HCT116 (cell line): ENCODE measurements around the gene LYAR. TPM values are rescaled to one million over a fixed set of nuclear protein-coding genes. Genes with fewer than 3 reads are reported as not detected.

Experiments
- ATAC-seq: fragments of 200-7000 bp; cut with Tn5 transposase; 2 replicates; pipeline ENCODE4 v1.9.1; 2020; ENCODE audit warnings: mild to moderate bottlenecking, moderate library complexity
- BruUV-seq: library from RNA; stranded (reverse); fragments of 400-500 nt; replicated peaks from 2 replicates; lab custom pipeline; 2021; lab: Mats Ljungman, UMichigan
- CTCF ChIA-PET: fragments of 300-600 bp; sonication (Branson Sonifier 250); formaldehyde crosslinking; loops from one replicate; lab custom pipeline; 2021; ENCODE audit warnings: antibody characterized with exemption; lab: Charles Lee
- POLR2A ChIA-PET: fragments of 300-600, 350-600 bp; sonication (Branson Sonifier 250); formaldehyde crosslinking; loops from one replicate; lab custom pipeline; 2021; ENCODE audit warnings: antibody characterized with exemption; lab: Charles Lee
- RAD21 ChIA-PET, 2 experiments: fragments of 300-600 bp; sonication (Branson Sonifier 250); formaldehyde crosslinking; loops; one replicate each; lab custom pipeline; 2023; ENCODE audit warnings: low total read pairs in 2 of 2; ENCODE audit not compliant: uncharacterized antibody in 2 of 2, unreplicated experiment in 2 of 2, low non-redundant PET in 1 of 2; lab: Charles Lee
- DNase-seq: peaks from one replicate; pipeline ENCODE4 v3.0.0-alpha.2; 2010; ENCODE audit warnings: low read depth, low spot score
- H2AFZ ChIP-seq: fragments of 200-600 bp; shearing (Covaris generic), sonication (generic); 2 replicates; pipeline ENCODE4 v1.6.1; 2017; ENCODE audit warnings: low read depth, mixed run types, mixed read lengths, antibody characterized with exemption, low read length; ENCODE audit not compliant: poor library complexity, severe bottlenecking
- H3K27ac ChIP-seq: 2 replicates; pipeline ENCODE4 v1.5.1; 2012; ENCODE audit warnings: low read depth, low read length
- H3K27me3 ChIP-seq: fragments of 200-600 bp; sonication (generic); 2 replicates; pipeline ENCODE4 v1.6.1; 2016; ENCODE audit warnings: mixed run types, low read length, mixed read lengths; ENCODE audit not compliant: insufficient read depth
- H3K36me3 ChIP-seq, 2 experiments: fragments of 200-500 bp in 1 of 2; fragments of 200-600 bp in 1 of 2; sonication (Bioruptor generic) in 1 of 2; sonication (generic) in 1 of 2; 2 replicates each; pipeline versions ENCODE4 v1.5.1 to v1.6.1; 2014 to 2016; ENCODE audit warnings: low read length in 2 of 2, inconsistent platforms in 1 of 2, mixed read lengths in 1 of 2, mixed run types in 1 of 2; ENCODE audit not compliant: insufficient read depth in 2 of 2, control insufficient read depth in 1 of 2
- H3K4me1 ChIP-seq, 2 experiments: fragments of 200-600 bp in 1 of 2; sonication (generic) in 1 of 2; 2 replicates each; pipeline versions ENCODE4 v1.5.1 to v1.6.1; 2012 to 2017; ENCODE audit warnings: low read length in 2 of 2, inconsistent platforms in 1 of 2, mild to moderate bottlenecking in 1 of 2, mixed read lengths in 1 of 2, mixed run types in 1 of 2, moderate library complexity in 1 of 2; ENCODE audit not compliant: insufficient read depth in 2 of 2, control insufficient read depth in 1 of 2
- H3K4me2 ChIP-seq: fragments of 200-600 bp; sonication (generic); 2 replicates; pipeline ENCODE4 v1.6.1; 2017; ENCODE audit warnings: mixed run types, low read length, mixed read lengths
- H3K4me3 ChIP-seq, 2 experiments: fragments of 200-600 bp in 1 of 2; sonication (generic) in 1 of 2; replicated peaks in 1 of 2; 2 replicates each; pipeline ENCODE4 v1.5.1; 2011 to 2016; ENCODE audit warnings: low read length in 2 of 2, control low read depth in 1 of 2, low read depth in 1 of 2, mild to moderate bottlenecking in 1 of 2, mixed read lengths in 1 of 2, mixed run types in 1 of 2
- H3K79me2 ChIP-seq: fragments of 200-600 bp; sonication (generic); 2 replicates; pipeline ENCODE4 v1.6.1; 2017; ENCODE audit warnings: mild to moderate bottlenecking, mixed run types, low read length, moderate library complexity, mixed read lengths; ENCODE audit not compliant: insufficient read depth
- H3K9ac ChIP-seq: fragments of 200-600 bp; sonication (generic); 2 replicates; pipeline ENCODE4 v1.6.1; 2016; ENCODE audit warnings: low read length, mixed read lengths
- H3K9me2 ChIP-seq: fragments of 200-600 bp; sonication (generic), shearing (Covaris generic); 2 replicates; pipeline ENCODE4 v1.6.1; 2017; ENCODE audit warnings: mixed run types, mild to moderate bottlenecking, moderate library complexity; ENCODE audit not compliant: insufficient read depth
- H3K9me3 ChIP-seq, 2 experiments: fragments of 200-500 bp in 1 of 2; fragments of 200-600 bp in 1 of 2; sonication (Bioruptor generic) in 1 of 2; sonication (generic) in 1 of 2; 2 replicates each; pipeline ENCODE4 v1.6.1; 2014 to 2017; ENCODE audit warnings: low read length in 2 of 2, mixed read lengths in 2 of 2, inconsistent platforms in 1 of 2, low read depth in 1 of 2, mild to moderate bottlenecking in 1 of 2, mixed run types in 1 of 2, moderate library complexity in 1 of 2; ENCODE audit not compliant: control insufficient read depth in 1 of 2, insufficient read depth in 1 of 2
- H4K20me1 ChIP-seq: fragments of 200-600 bp; sonication (generic), shearing (Covaris generic); 2 replicates; pipeline ENCODE4 v1.6.1; 2017; ENCODE audit warnings: mixed run types, mild to moderate bottlenecking, moderate library complexity; ENCODE audit not compliant: insufficient read depth
- CBX3 ChIP-seq: IDR thresholded peaks from 2 replicates; pipeline ENCODE4 v1.6.1; 2012; ENCODE audit warnings: low read depth
- REST ChIP-seq: IDR thresholded peaks from 2 replicates; pipeline ENCODE4 v1.6.1; 2012; ENCODE audit warnings: low read depth
- SP1 ChIP-seq: IDR thresholded peaks from 2 replicates; pipeline ENCODE4 v1.6.1; 2012; ENCODE audit warnings: low read depth
- SRF ChIP-seq: IDR thresholded peaks from 2 replicates; pipeline ENCODE4 v1.6.1; 2012; ENCODE audit warnings: low read depth
- intact Hi-C: fragments of 100-400 bp; cut with micrococcal nuclease; formaldehyde crosslinking; loops from 2 replicates; pipeline ENCODE4 v1.10.0; 2022
- total RNA-seq: library from RNA; stranded (reverse); gene quantifications from one replicate; pipeline ENCODE4 v1.2.1, GENCODE V29; 2021; ENCODE audit not compliant: unreplicated experiment
- TF ChIP-seq, protein P1 (sequence below): IDR thresholded peaks from 2 replicates; pipeline ENCODE4 v1.6.1; 2011; ENCODE audit warnings: mild to moderate bottlenecking, low read length, moderate library complexity; ENCODE audit not compliant: insufficient replicate concordance; ENCODE audit errors: extremely low read depth

The LYAR gene
- total RNA-seq, 1 experiment from 2014 or later = 53.0 TPM

DNA sequence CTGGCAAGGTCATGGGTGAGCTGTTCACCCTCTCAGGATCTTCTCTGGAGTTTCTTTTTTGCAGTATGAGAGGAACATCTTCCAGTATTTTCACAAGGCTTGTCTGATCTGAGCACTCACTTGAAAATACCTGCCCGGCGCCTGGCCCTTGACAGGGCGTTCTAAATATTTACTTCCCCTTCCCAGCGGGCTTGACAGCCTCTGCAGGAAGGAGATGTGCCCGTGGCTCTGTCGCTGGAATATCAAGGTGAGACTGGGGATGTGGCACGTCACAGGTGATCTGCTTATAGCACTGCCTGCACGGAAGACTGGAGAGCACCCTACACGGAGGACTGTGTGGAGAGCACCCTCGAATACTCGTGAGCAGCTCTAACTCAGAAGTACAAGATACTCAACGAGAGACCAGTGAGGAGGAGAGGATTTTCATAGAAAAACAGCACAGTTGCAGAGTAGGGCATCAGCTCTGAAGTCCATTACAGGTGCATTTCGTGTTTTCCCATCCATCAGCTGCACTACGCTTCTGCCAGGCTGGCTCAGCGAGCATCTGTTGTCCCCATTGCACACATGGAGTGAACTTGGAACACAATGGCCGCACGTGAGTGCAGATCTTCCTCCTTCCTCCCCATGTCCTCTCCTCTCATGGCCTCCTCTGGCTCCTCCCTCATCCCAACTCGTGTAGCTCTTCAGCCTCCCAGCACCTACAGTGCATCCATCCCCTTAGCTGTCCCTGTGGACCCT, 32.2 kb upstream of the LYAR start (continued):
- TF ChIP-seq, protein P1, sequence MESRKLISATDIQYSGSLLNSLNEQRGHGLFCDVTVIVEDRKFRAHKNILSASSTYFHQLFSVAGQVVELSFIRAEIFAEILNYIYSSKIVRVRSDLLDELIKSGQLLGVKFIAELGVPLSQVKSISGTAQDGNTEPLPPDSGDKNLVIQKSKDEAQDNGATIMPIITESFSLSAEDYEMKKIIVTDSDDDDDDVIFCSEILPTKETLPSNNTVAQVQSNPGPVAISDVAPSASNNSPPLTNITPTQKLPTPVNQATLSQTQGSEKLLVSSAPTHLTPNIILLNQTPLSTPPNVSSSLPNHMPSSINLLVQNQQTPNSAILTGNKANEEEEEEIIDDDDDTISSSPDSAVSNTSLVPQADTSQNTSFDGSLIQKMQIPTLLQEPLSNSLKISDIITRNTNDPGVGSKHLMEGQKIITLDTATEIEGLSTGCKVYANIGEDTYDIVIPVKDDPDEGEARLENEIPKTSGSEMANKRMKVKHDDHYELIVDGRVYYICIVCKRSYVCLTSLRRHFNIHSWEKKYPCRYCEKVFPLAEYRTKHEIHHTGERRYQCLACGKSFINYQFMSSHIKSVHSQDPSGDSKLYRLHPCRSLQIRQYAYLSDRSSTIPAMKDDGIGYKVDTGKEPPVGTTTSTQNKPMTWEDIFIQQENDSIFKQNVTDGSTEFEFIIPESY = no peak
- TF ChIP-seq REST = no peak
- no peak for TF ChIP-seq CBX3
- TF ChIP-seq SP1 = no peak

- Histone ChIP-seq H3K4me1 (no peaks in the 10 kb centered on the region), H2AFZ (no peak overlapping the region), H3K27me3 (no peaks in the 10 kb centered on the region)
- no peak for DNase-seq
- TF ChIP-seq SRF = no peak
- TF ChIP-seq, all 23 proteins: peak for 0
- Histone ChIP-seq H3K9me3 (no peaks in the 10 kb centered on the region), H3K27ac (no peak overlapping the region), H3K4me3 (no peak overlapping the region), H3K9ac (no peak overlapping the region), H4K20me1 (no peaks in the 10 kb centered on the region), H3K4me2 (no peak overlapping the region), H3K79me2 (no peaks in the 10 kb centered on the region), H3K9me2 (no peaks in the 10 kb centered on the region), H3K36me3 (peaks cover 0 to 2% of the 10 kb centered on the region in 2 experiments; a peak in 2 of 4 replicates)
- ChIA-PET RAD21 (no interaction called here), CTCF (no interaction called here), POLR2A (no interaction called here)
- no TSS peak for BruUV-seq
- no peak for ATAC-seq
- intact Hi-C loops = no loop called here
Observed at GRCh38 chr4:4320951-4321714, 31.2 kb upstream of the LYAR start.
